Loucy (cell line): ENCODE data around the gene RPL22.

Experiments
- H2AFZ ChIP-seq: fragments of 200-600 bp; sonication (generic); 2 replicates; pipeline ENCODE4 v1.6.0; 2016; ENCODE audit warnings: antibody characterized with exemption, mild to moderate bottlenecking, low read length, moderate library complexity
- H3F3A ChIP-seq: fragments of 200-600 bp; 2 replicates; pipeline ENCODE4 v1.6.0; 2016; ENCODE audit warnings: antibody characterized with exemption, low read depth, mild to moderate bottlenecking
- H3K27me3 ChIP-seq: fragments of 200-600 bp; sonication (generic); 2 replicates; pipeline ENCODE4 v1.6.1; 2014; ENCODE audit warnings: low read length, mild to moderate bottlenecking; ENCODE audit not compliant: insufficient read depth, poor library complexity, severe bottlenecking
- H3K36me3 ChIP-seq: fragments of 200-600 bp; sonication (generic); 2 replicates; pipeline ENCODE4 v1.6.1; 2016; ENCODE audit warnings: low read length; ENCODE audit not compliant: insufficient read depth
- H3K4me1 ChIP-seq: fragments of 200-600 bp; sonication (generic); 2 replicates; pipeline ENCODE4 v1.5.1; 2014; ENCODE audit warnings: low read length, mild to moderate bottlenecking; ENCODE audit not compliant: insufficient read depth, poor library complexity, severe bottlenecking
- H3K4me2 ChIP-seq: fragments of 200-600 bp; sonication (generic); 2 replicates; pipeline ENCODE4 v1.6.0; 2014; ENCODE audit warnings: antibody characterized with exemption, low read length, low read depth, mild to moderate bottlenecking; ENCODE audit not compliant: poor library complexity, severe bottlenecking
- H3K4me3 ChIP-seq: fragments of 200-600 bp; sonication (generic); 2 replicates; pipeline ENCODE4 v1.5.1; 2014; ENCODE audit warnings: low read length, mild to moderate bottlenecking, mixed read lengths; ENCODE audit not compliant: poor library complexity, severe bottlenecking
- H3K79me2 ChIP-seq: fragments of 200-600 bp; sonication (generic); 2 replicates; pipeline ENCODE4 v1.6.1; 2014; ENCODE audit warnings: low read length; ENCODE audit not compliant: insufficient read depth
- H3K9ac ChIP-seq: fragments of 200-600 bp; sonication (generic); 2 replicates; pipeline ENCODE4 v1.6.0; 2014; ENCODE audit warnings: mild to moderate bottlenecking, low read depth, low read length, moderate library complexity; ENCODE audit not compliant: poor library complexity, severe bottlenecking
- H3K9me2 ChIP-seq: fragments of 200-600 bp; sonication (generic); replicated peaks from 2 replicates; pipeline ENCODE4 v1.6.1; 2016; ENCODE audit warnings: low read depth, low read length, mixed read lengths
- H3K9me3 ChIP-seq: fragments of 200-600 bp; sonication (generic); 2 replicates; pipeline ENCODE4 v1.6.1; 2014; ENCODE audit warnings: mild to moderate bottlenecking, antibody characterized with exemption, low read length, low read depth; ENCODE audit not compliant: insufficient read depth
- H4K20me1 ChIP-seq: fragments of 200-600 bp; sonication (generic); 2 replicates; pipeline ENCODE4 v1.6.0; 2014; ENCODE audit warnings: antibody characterized with exemption, low read length, mild to moderate bottlenecking; ENCODE audit not compliant: insufficient read depth, poor library complexity, severe bottlenecking
- CTCF ChIP-seq: fragments of 200-600 bp; sonication (generic); conservative IDR thresholded peaks from 2 replicates; pipeline ENCODE4 v1.5.1; 2014; ENCODE audit warnings: mild to moderate bottlenecking, antibody characterized with exemption, low read length
- EZH2phosphoT487 ChIP-seq: fragments of 200-600 bp; IDR thresholded peaks from 2 replicates; pipeline ENCODE4 v1.6.1; 2018; ENCODE audit warnings: antibody characterized with exemption, mild to moderate bottlenecking, moderate library complexity, borderline replicate concordance

RPL22 gene

DNA sequence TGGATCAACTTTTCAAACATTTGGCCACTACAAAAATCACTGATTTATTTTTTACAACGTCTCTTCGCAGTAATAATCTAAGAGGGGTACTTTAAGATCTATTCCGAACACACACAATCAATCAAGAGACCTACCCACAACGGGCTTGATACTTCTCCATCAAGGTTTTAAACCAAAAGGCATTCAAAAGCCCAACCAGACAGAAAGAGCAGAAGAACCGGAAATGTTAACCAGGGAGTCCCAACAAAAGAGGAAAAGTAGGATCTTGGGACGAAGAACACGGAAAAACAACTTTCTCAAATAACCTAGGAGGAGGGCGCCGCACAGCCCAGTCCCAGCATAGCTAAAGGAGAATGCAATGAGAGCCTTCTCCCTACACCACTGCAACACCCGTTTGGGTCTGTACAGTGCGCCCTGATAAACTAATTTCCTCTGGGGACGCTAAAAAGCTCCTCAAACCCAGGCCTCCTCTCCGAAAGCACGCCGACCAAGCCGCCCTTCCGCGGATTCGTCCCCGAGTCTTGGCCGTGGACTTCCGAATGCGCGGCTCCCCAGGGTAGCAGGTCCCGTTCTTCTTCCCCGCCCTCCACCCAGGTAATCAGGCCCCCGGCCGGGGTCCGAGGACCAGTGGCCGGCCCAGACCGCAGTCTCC, 623 bp downstream of the RPL22 start:
- H3K4me2 ChIP-seq, result peak overlapping the region; percentile 78
- H4K20me1 ChIP-seq, result peaks cover 46% of the 10 kb centered on the region
- peak overlapping the region; percentile 87 for H3K4me3 ChIP-seq
- no peaks in the 10 kb centered on the region for H3F3A ChIP-seq
- peaks cover 24% of the 10 kb centered on the region for H3K27me3 ChIP-seq
- peaks cover 39% of the 10 kb centered on the region for H3K4me1 ChIP-seq
- H3K9ac ChIP-seq, result peak overlapping the region; percentile 92
- H3K36me3 ChIP-seq, result peaks cover 21% of the 10 kb centered on the region; the same call in 1 of the 2 replicates
- TF ChIP-seq CTCF (no peak), EZH2phosphoT487 (no peak)
- peaks cover 51% of the 10 kb centered on the region for H3K79me2 ChIP-seq
- peak overlapping the region; percentile 36; the same call in 1 of the 2 replicates for H2AFZ ChIP-seq
- no peaks in the 10 kb centered on the region for H3K9me2 ChIP-seq
- no peaks in the 10 kb centered on the region for H3K9me3 ChIP-seq

GRCh38 chr1:6197746-6198427, 1.5 kb downstream of the RPL22 start:
- TF ChIP-seq CTCF (no peak), EZH2phosphoT487 (no peak)
- peak overlapping the region; percentile 78 for H3K4me2 ChIP-seq
- H3F3A ChIP-seq, result no peaks in the 10 kb centered on the region
- H4K20me1 ChIP-seq, result peaks cover 52% of the 10 kb centered on the region
- no peaks in the 10 kb centered on the region for H3K9me2 ChIP-seq
- H3K9me3 ChIP-seq, result no peaks in the 10 kb centered on the region
- peaks cover 30% of the 10 kb centered on the region; the same call in 1 of the 2 replicates for H3K36me3 ChIP-seq
- H3K4me1 ChIP-seq, result peaks cover 39% of the 10 kb centered on the region
- peak overlapping the region; percentile 87 for H3K4me3 ChIP-seq
- peaks cover 59% of the 10 kb centered on the region for H3K79me2 ChIP-seq
- no peak overlapping the region for H2AFZ ChIP-seq
- H3K27me3 ChIP-seq, result peaks cover 19% of the 10 kb centered on the region
- peak overlapping the region; percentile 92 for H3K9ac ChIP-seq

DNA sequence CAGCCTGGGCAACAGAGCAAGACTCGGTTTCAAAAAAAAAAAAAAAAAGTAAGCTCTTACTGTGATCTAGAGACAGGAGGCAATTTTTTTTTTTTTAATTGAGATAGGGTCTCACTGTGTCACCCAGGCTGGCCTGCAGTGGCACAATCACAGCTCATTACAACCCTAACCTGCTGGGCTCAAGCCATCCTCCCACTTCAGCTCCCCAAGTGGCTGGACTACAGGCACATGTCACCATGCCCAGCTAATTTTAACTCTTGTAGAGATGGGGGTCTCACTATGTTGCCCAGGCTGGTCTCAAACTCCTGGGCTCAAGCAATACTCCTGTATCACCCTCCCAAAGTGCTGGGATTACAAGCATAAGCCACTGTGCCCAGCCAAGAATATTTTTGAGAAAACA, 7.4 kb downstream of the RPL22 start:
- Histone ChIP-seq H3K9me3 (no peaks in the 10 kb centered on the region), H3K27me3 (no peaks in the 10 kb centered on the region), H3K36me3 (peaks cover 76% of the 10 kb centered on the region), H2AFZ (no peak overlapping the region), H4K20me1 (peaks cover 69% of the 10 kb centered on the region), H3K4me3 (no peak overlapping the region), H3K4me2 (no peak overlapping the region), H3K4me1 (peaks cover 10% of the 10 kb centered on the region), H3K9ac (no peak overlapping the region), H3K9me2 (no peaks in the 10 kb centered on the region), H3K79me2 (peaks cover 86% of the 10 kb centered on the region), H3F3A (no peaks in the 10 kb centered on the region)
- no peak for TF ChIP-seq EZH2phosphoT487
- no peak for TF ChIP-seq CTCF
